GM21529 (cell line): ENCODE data around the gene NOC4L.
"Not testable (repeated sequence)": the region's sequence is repeated elsewhere in the genome, so short reads cannot be mapped to it uniquely, and the experiment has no call there.

Experiments
- ATAC-seq: cut with Tn5 transposase; IDR thresholded peaks from one replicate; pipeline ENCODE4 v1.9.1; 2021; ENCODE audit not compliant: unreplicated experiment

Gene NOC4L

DNA sequence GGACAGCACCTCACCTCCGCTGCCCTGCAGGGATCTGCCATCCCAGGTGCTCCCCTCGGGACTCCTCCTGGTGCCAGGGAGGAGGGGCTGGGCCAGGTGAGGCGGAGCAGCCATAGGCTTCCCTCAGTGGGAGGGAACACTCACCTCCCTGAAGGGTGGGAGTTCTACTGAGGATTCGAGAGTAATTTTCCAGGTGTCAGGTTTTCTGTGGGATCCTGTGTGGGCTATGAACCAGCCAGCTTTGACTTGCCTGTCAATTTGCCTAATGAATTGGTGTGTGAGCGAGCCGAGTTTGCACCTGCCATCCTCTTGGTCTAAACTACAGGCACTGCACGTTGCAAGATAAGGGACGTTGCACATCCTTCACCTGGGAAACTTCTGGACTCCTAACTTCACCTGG is 50.3 kb downstream of the NOC4L start:
- ATAC-seq: no peak

DNA sequence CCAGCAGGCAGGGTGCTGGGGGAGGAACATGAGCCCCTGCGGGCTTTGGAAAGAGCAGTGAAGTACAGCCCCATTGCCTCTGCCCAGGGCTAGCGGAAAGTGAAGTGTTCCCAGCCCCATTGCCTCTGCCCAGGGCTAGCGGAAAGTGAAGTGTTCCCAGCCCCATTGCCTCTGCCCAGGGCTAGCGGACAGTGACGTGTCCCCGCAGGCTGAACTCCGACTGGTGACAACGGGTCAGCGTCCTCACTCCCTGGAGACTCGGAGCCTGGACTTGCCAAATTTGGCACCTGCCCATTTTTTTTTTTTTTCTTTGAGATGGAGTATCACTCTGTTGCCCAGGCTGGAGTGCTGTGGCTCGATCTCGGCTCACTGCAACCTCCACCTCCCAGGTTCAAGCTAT is 51.0 kb downstream of the NOC4L start:
- not testable (repeated sequence) for ATAC-seq

- no peak for ATAC-seq
Measured at GRCh38 chr12:132196038-132196872, 52.0 kb downstream of the NOC4L start.

DNA sequence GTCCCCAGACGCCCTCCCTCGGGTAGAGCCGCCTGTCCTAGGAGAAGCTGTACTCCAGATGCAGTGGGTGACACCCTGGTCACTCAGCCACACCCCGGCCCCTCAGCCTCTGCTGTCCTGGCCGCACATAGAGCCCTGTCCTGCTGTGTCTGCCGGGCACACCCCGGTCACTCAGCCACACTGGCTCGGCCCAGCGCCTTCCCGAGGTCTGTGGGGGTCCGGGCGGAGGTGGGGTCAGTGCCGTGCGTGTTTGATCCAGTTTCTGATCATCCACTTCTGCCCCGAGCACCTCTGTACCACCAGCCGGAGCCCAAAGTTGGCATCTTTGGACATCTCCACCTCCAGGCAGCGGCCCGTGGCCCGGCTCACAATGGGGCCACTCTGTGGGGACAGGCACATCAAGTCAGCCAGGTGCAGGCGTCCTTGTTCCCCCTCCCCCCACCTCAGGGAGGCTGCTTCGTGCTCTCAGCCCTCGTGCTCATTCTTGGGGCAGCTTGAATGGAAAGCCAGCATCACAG is 52.7 kb downstream of the NOC4L start:
- no peak for ATAC-seq

GRCh38 chr12:132197581-132198354 is 53.5 kb downstream of the NOC4L start:
- ATAC-seq: no peak

- ATAC-seq: no peak
Measured at GRCh38 chr12:132199101-132199500, 54.8 kb downstream of the NOC4L start.

GRCh38 chr12:132199526-132200319 is 55.5 kb downstream of the NOC4L start:
- ATAC-seq: no peak

DNA sequence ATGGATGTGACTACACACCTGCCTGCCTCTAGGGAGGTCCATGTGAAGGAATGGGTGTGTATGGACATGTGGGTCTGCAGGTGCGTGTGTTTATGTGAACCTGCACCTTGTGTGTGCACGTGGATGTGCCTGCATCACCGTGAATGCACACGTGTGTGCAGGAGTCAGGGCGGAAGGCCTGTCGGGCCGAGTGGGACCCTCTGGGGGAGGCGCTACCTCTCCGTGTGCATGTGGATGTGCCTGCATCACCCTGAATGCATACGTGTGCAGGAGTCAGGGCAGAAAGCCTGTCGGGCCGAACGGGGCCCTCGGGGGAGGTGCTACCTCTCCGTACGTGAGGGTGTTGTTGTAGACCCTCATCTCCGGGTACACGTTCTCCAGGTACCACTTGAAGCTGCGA is 56.5 kb downstream of the NOC4L start:
- no peak for ATAC-seq

DNA sequence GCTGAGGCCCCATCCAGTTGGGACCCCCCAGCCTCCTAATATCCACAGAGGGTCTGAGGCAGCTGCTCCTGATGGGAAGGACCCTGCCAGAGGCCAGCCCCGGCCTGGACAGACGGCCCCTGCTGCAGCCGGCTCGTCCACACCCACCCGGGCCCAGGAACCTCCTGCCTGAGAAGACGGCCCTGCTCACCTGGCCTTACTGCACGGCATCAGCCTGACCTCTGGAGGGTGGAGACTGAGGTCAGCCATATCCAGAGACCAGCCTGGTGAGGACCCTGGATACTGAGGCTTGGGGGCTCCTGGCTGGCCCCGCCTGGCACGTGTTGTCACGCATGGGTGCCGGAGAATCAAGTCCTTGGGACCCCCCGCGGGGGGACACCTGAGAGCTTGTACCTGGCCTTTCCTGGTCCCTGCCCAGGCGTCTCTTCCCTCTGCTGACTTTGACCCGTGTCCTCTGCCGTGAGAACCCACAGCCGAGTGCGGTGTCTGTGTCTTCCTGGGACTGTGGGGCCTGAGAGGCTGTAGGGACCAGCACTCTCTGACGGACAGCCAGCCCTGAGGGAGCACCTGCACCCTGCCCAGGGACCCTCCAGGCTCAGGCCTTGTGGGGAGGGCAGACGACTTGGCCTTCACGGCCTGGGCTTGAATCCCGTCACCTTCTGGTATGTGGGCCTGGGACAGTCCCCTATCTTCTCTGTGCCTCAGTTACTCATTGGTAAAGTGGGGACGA is 57.3 kb downstream of the NOC4L start:
- no peak for ATAC-seq
